Stomach (tissue), 9 donors: ENCODE results near the gene MAST4. TPM values are rescaled to one million over a fixed set of nuclear protein-coding genes. Genes with fewer than 3 reads are reported as not detected.

Experiments used
- DNase-seq, 2 donors: peaks; one replicate each; pipeline versions ENCODE4 v3.0.0 to v3.0.0-alpha.2; 2013 to 2019
- H3K27ac ChIP-seq, 5 donors: fragments of 200-600 bp in 4 of 5; sonication (generic) in 4 of 5; one replicate each; pipeline ENCODE4 v1.5.1; 2013 to 2019; ENCODE audit warnings: mild to moderate bottlenecking in 1 of 5, moderate library complexity in 1 of 5
- H3K27me3 ChIP-seq, 3 donors: fragments of 200-600 bp; sonication (generic); one replicate each; pipeline ENCODE4 v1.5.1; 2017 to 2019; ENCODE audit warnings: mixed run types in 1 of 3
- H3K36me3 ChIP-seq, 4 donors: fragments of 200-600 bp; sonication (generic); 1 replicate in 3 of 4; 2 replicates in 1 of 4; pipeline ENCODE4 v1.5.1; 2016 to 2019
- H3K4me1 ChIP-seq, 4 donors: fragments of 200-600 bp; sonication (generic); one replicate each; pipeline ENCODE4 v1.5.1; 2016 to 2019
- H3K4me3 ChIP-seq, 4 donors: fragments of 200-600 bp; sonication (generic) in 3 of 4; one replicate each; pipeline ENCODE4 v1.5.1; 2016 to 2019; ENCODE audit warnings: mild to moderate bottlenecking in 1 of 4
- H3K9me3 ChIP-seq, 4 donors: fragments of 200-600 bp; sonication (generic); one replicate each; pipeline ENCODE4 v1.5.1; 2016 to 2019
- CTCF ChIP-seq, 7 experiments: fragments of 450-650 bp in 4 of 7; fragments of 200-600 bp in 3 of 7; sonication (generic) in 3 of 7; IDR thresholded peaks; one replicate each; pipeline ENCODE4 v1.5.1; 2016 to 2019; ENCODE audit warnings: antibody characterized with exemption in 7 of 7, control low read depth in 2 of 7, mild to moderate bottlenecking in 1 of 7
- EP300 ChIP-seq: sonication (generic); formaldehyde crosslinking; IDR thresholded peaks from one replicate; pipeline ENCODE4 v1.6.1; 2017; ENCODE audit warnings: antibody characterized with exemption
- POLR2A ChIP-seq, 4 donors: fragments of 450-650 bp; IDR thresholded peaks; one replicate each; pipeline ENCODE4 v1.6.1; 2016; ENCODE audit warnings: antibody characterized with exemption in 4 of 4, control low read depth in 2 of 4, mild to moderate bottlenecking in 1 of 4, moderate library complexity in 1 of 4
- POLR2AphosphoS5 ChIP-seq, 3 donors: sonication (generic); formaldehyde crosslinking; IDR thresholded peaks; one replicate each; pipeline ENCODE4 v1.6.1; 2016; ENCODE audit warnings: antibody characterized with exemption in 3 of 3
- WGBS, 5 donors: extraction: QIAGEN DNeasy Blood & Tissue Kit in 3 of 5; methylation state at CpG; one replicate each; pipeline versions ENCODE4 v1.1.5 to v1.1.7; 2013 to 2018; 5-methylcytosine and 5-hydroxymethylcytosine counted together
- intact Hi-C: fragments of 100-400 bp; cut with DNase I; formaldehyde crosslinking; loops from one replicate; pipeline ENCODE4 v1.15.1; 2023; ENCODE audit warnings: low total_unique reads
- polyA plus RNA-seq, 3 donors: library from polyadenylated mRNA; stranded (reverse); fragments of 200-250 nt; gene quantifications; one replicate each; pipeline ENCODE4 v1.2.3, GENCODE V29; 2013
- total RNA-seq, 5 donors: library from RNA; depleted of rRNA; stranded (reverse); fragments of >200 nt; gene quantifications; one replicate each; pipeline versions ENCODE4 v1.1.0 to v1.2.3, GENCODE V29; 2014 to 2016
- donor health status: healthy with polysubstance abuse.
- donor health status: Bipolar disorder and iron deficiency.
- donor health status: healthy.

Gene MAST4
- total and polyA plus RNA-seq, 8 donors: 1.5 to 52.5 (median 32.1) TPM

GRCh38 chr5:67094476-67095300 lies 498.5 kb downstream of the MAST4 start:
- 68 to 84% (median 76%) methylated on average over 4 of the region's 4 CpGs for WGBS, 5 donors
- peak in 1 of 2 donors; percentile 33 for DNase-seq
- H3K27me3 ChIP-seq: no peaks in the 10 kb centered on the region
- H3K9me3 ChIP-seq: no peaks in the 10 kb centered on the region
- peaks cover 0 to 6% (median 5%) of the 10 kb centered on the region in 4 donors for H3K36me3 ChIP-seq
- intact Hi-C loops: no loop called here
- TF ChIP-seq POLR2A (IDR thresholded peaks at IDR 0.05) (no peak), POLR2AphosphoS5 (IDR thresholded peaks at IDR 0.05) (no peak), EP300 (no peak), CTCF (IDR thresholded peaks at IDR 0.05) (no peak)
- peak overlapping the region in 4 of 5 donors; percentile 5 to 73 (median 52) for H3K27ac ChIP-seq
- H3K4me3 ChIP-seq: no peak overlapping the region
- peaks cover 13 to 56% (median 31%) of the 10 kb centered on the region in 4 donors for H3K4me1 ChIP-seq

- 25 to 38% (median 31%) methylated on average over 8 of the region's 8 CpGs for WGBS, 5 donors
- TF ChIP-seq POLR2AphosphoS5 (IDR thresholded peaks at IDR 0.05): peak in 2 of 3 donors; percentile 27 to 41
- no peak for TF ChIP-seq EP300
- peaks cover 9 to 53% (median 31%) of the 10 kb centered on the region in 4 donors for H3K4me1 ChIP-seq
- no peaks in the 10 kb centered on the region for H3K9me3 ChIP-seq
- peak; percentile 63 to 78 for DNase-seq
- peak overlapping the region in 4 of 5 donors; percentile 5 to 73 (median 52) for H3K27ac ChIP-seq
- intact Hi-C loops: no loop called here
- no peak overlapping the region for H3K4me3 ChIP-seq
- no peaks in the 10 kb centered on the region for H3K27me3 ChIP-seq
- H3K36me3 ChIP-seq: peaks cover 0 to 10% (median 7%) of the 10 kb centered on the region in 4 donors
Measured at GRCh38 chr5:67095346-67096171, 499.4 kb downstream of the MAST4 start.

- TF ChIP-seq POLR2A (IDR thresholded peaks at IDR 0.05): no peak
- Histone ChIP-seq H3K4me1 (peaks cover 9 to 36% (median 24%) of the 10 kb centered on the region in 4 donors), H3K27me3 (no peaks in the 10 kb centered on the region), H3K4me3 (no peak overlapping the region), H3K9me3 (no peaks in the 10 kb centered on the region), H3K27ac (no peak overlapping the region), H3K36me3 (peaks cover 0 to 36% (median 31%) of the 10 kb centered on the region in 4 donors)
- no peak for DNase-seq
- intact Hi-C loops: no loop called here
Measured at GRCh38 chr5:67098656-67099055, 502.5 kb downstream of the MAST4 start.

- Histone ChIP-seq H3K9me3 (no peaks in the 10 kb centered on the region), H3K27me3 (no peaks in the 10 kb centered on the region), H3K27ac (no peak overlapping the region), H3K36me3 (peaks cover 9 to 53% (median 46%) of the 10 kb centered on the region in 4 donors), H3K4me3 (no peak overlapping the region), H3K4me1 (peaks cover under 1 to 23% (median 14%) of the 10 kb centered on the region in 4 donors)
- 83 to 88% (median 86%) methylated on average over 10 of the region's 10 CpGs for WGBS, 5 donors
- TF ChIP-seq POLR2AphosphoS5 (IDR thresholded peaks at IDR 0.05) (no peak), CTCF (IDR thresholded peaks at IDR 0.05) (no peak), POLR2A (IDR thresholded peaks at IDR 0.05) (no peak), EP300 (no peak)
- intact Hi-C loops: no loop called here
- no peak for DNase-seq
Measured at GRCh38 chr5:67100301-67100700, 504.1 kb downstream of the MAST4 start.

- no peaks in the 10 kb centered on the region for H3K9me3 ChIP-seq
- TF ChIP-seq EP300: no peak
- no peak for TF ChIP-seq CTCF (IDR thresholded peaks at IDR 0.05)
- TF ChIP-seq POLR2A (IDR thresholded peaks at IDR 0.05): no peak
- no peak for TF ChIP-seq POLR2AphosphoS5 (IDR thresholded peaks at IDR 0.05)
- 76 to 97% (median 92%) methylated on average over 4 of the region's 4 CpGs for WGBS, 5 donors
- H3K27me3 ChIP-seq: no peaks in the 10 kb centered on the region
- H3K4me3 ChIP-seq: no peak overlapping the region
- H3K27ac ChIP-seq: no peak overlapping the region
- peaks cover 9 to 74% (median 67%) of the 10 kb centered on the region in 4 donors for H3K36me3 ChIP-seq
- intact Hi-C loops: no loop called here
- DNase-seq: no peak
- H3K4me1 ChIP-seq: peaks cover 0 to 13% (median 5%) of the 10 kb centered on the region in 4 donors
Measured at GRCh38 chr5:67102708-67103107, 506.5 kb downstream of the MAST4 start.
